Bronchial epithelial cell (primary cell): ENCODE data around the gene FARP2. TPM values are rescaled to one million over a fixed set of nuclear protein-coding genes. Genes with fewer than 3 reads are reported as not detected.

Experiments
- DNase-seq: peaks from one replicate; pipeline ENCODE4 v3.0.0-alpha.2; 2010; ENCODE audit warnings: low read depth
- FAIRE-seq: peaks from 2 replicates; lab custom pipeline; 2011; peaks lifted over from hg19 to GRCh38; lab: Jason Lieb, UNC
- H3K27me3 ChIP-seq: 2 replicates; pipeline ENCODE4 v1.5.1; 2011; ENCODE audit warnings: low read length; ENCODE audit not compliant: control insufficient read depth, insufficient read depth
- H3K36me3 ChIP-seq: 2 replicates; pipeline ENCODE4 v1.5.1; 2011; ENCODE audit warnings: low read length; ENCODE audit not compliant: control insufficient read depth, insufficient read depth
- H3K4me3 ChIP-seq: 2 replicates; pipeline ENCODE4 v1.5.1; 2011; ENCODE audit warnings: mild to moderate bottlenecking, low read depth, low read length, control low read depth
- total RNA-seq: library from RNA; depleted of rRNA; stranded (reverse); fragments of >200 nt; gene quantifications from 2 replicates; pipeline ENCODE4 v1.2.1, GENCODE V29; 2014
- TF ChIP-seq, protein P1 (sequence below): IDR thresholded peaks from 2 replicates; pipeline ENCODE4 v1.5.1; 2011; ENCODE audit warnings: mild to moderate bottlenecking, moderate library complexity, low read length, control low read depth, inconsistent platforms; ENCODE audit not compliant: insufficient read depth, severe bottlenecking

The FARP2 gene
- total RNA-seq, 1 donor from 2014 or later: 25.0 TPM

DNA sequence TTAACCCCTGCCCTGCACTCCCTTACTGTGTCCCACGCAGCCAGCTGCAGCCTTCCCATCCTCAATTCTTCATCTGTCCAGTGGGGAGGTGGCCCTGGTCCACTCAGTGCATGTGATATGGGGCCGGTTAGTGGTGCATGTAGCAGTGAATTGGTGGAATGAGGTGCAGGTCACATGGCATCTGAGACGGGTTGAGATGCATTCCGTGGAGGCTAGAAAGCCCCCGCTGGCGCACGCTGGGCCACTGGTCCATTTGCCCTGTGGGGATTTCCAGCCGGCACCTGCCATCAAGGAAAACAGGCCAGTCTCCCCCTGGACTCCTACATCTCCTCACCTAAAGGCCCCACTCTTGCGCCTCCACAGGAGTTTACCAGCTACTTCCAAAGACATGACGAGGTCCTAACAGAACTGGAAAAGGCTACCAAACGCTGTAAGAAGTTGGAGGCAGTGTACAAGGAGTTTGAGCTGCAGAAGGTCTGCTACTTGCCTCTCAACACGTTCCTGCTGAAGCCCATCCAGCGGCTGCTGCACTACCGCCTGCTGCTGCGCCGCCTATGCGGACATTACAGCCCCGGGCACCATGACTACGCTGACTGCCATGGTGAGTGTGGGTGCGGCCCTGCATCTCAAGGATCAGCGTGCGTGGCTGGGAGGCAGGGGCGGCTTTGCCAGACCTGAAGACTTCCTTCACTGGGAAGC, 111.8 kb downstream of the FARP2 start:
- Histone ChIP-seq H3K36me3 (no peaks in the 10 kb centered on the region), H3K27me3 (no peaks in the 10 kb centered on the region), H3K4me3 (no peak overlapping the region)
- TF ChIP-seq, protein P1, sequence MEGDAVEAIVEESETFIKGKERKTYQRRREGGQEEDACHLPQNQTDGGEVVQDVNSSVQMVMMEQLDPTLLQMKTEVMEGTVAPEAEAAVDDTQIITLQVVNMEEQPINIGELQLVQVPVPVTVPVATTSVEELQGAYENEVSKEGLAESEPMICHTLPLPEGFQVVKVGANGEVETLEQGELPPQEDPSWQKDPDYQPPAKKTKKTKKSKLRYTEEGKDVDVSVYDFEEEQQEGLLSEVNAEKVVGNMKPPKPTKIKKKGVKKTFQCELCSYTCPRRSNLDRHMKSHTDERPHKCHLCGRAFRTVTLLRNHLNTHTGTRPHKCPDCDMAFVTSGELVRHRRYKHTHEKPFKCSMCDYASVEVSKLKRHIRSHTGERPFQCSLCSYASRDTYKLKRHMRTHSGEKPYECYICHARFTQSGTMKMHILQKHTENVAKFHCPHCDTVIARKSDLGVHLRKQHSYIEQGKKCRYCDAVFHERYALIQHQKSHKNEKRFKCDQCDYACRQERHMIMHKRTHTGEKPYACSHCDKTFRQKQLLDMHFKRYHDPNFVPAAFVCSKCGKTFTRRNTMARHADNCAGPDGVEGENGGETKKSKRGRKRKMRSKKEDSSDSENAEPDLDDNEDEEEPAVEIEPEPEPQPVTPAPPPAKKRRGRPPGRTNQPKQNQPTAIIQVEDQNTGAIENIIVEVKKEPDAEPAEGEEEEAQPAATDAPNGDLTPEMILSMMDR: no peak
- FAIRE-seq (no peak), DNase-seq (no peak)

DNA sequence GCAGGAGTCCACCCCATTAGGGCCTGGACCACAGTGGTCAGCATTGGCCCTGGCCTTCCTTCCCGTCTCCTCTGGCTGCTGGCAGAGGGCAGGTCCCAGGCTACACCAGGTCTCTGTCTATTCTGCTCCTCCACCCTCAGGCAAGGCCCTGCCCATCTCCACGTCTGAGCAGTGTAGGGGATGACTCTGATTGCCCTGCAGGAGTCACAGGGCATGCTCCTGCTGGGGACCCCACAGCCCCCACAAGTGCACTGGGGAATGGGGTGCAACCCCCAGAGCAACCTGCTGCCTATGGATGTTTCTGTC, 112.3 kb downstream of the FARP2 start:
- TF ChIP-seq, protein P1: no peak
- DNase-seq: no peak
- Histone ChIP-seq H3K27me3 (no peaks in the 10 kb centered on the region), H3K4me3 (no peak overlapping the region), H3K36me3 (no peaks in the 10 kb centered on the region)
- no peak for FAIRE-seq

DNA sequence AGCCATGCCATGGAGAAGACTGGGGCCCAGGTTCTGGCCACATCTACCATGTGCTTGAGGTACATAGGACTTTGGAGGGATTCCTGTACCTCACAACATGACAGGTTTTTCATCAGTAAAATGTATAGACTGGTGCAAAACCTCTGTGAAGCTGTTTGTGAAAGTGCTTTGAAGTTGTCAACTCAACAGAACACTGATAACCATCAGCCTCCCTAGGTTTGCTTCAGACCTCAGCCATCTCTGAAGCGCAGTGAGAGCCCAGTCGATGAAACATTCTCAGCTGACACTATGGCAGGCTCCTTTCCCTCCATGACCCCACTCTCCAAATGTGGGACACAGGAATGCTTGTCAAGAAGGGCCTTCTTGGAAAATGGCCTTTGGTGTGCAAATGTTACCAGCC, 113.7 kb downstream of the FARP2 start:
- TF ChIP-seq, protein P1: no peak
- Histone ChIP-seq H3K4me3 (no peak overlapping the region), H3K27me3 (no peaks in the 10 kb centered on the region), H3K36me3 (no peaks in the 10 kb centered on the region)
- FAIRE-seq (no peak), DNase-seq (no peak)

DNA sequence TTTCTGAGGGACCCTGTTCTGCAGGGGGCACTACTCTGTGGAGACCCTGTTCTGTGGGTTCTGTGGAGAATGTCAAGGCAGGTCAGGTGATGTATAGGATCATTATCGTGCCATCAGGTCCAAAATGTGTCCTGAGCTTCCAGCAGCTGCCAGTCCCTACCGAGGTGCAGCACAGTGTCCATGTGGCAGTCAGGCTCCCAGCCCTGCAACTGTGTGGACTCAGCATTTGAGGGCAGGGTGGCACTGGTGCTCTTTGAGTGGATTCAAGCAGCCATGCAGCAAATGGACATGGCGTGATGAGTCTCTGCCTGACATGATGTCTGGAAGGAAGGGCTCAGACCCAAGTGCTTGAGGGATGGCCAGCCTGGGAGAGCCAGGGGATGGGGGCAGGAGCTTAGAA, 117.3 kb downstream of the FARP2 start:
- FAIRE-seq (peak; percentile 47), DNase-seq (no peak)
- no peaks in the 10 kb centered on the region for H3K27me3 ChIP-seq
- H3K36me3 ChIP-seq: peaks cover 3% of the 10 kb centered on the region
- TF ChIP-seq, protein P1: no peak
- no peak overlapping the region for H3K4me3 ChIP-seq

DNA sequence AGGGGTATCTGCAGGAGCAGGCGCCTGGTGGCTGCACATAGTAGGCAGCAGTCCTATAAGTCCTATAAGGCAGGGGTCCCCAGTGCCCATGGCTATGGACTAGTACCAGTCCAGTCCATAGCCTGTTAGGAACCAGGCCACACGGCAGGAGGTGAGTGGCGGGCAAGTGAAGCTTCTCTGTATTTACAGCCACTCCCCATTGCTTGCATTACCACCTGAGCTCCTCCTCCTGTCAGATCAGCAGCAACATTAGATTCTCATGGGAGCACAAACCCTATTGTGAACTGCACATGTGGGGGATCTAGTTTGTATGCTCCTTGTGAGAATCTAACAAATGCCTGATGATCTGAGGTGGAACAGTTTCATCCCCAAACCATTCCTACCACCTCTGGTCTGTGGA, 119.2 kb downstream of the FARP2 start:
- H3K36me3 ChIP-seq: peaks cover 3% of the 10 kb centered on the region
- FAIRE-seq: no peak
- no peaks in the 10 kb centered on the region for H3K27me3 ChIP-seq
- TF ChIP-seq, protein P1: no peak
- no peak overlapping the region for H3K4me3 ChIP-seq
- no peak for DNase-seq

DNA sequence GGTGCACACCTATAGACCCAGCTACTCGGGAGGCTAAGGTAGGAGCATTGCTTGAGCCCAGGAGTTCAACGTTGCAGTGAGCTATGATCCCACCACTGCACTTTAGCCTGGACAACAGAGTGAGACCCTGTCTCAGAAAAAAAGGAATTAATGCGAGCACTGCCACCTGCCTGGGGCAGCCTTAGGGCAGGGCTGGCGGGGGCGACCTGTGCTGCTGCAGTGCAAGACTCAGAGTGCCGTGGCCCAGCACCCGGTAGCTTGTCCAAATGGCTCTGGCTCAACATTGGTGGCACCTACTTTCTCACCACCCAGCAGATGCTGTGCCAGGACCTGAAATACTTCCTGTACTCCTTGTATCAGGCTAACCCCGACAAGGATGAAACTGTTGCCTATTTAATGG, 122.1 kb downstream of the FARP2 start:
- no peak for FAIRE-seq
- Histone ChIP-seq H3K27me3 (no peaks in the 10 kb centered on the region), H3K36me3 (peaks cover 3% of the 10 kb centered on the region), H3K4me3 (no peak overlapping the region)
- TF ChIP-seq, protein P1: no peak
- no peak for DNase-seq
